Ovary (tissue), 3 donors: ENCODE data around the gene IGDCC3.

Experiments
- CTCF ChIP-seq, 3 donors: fragments of 450-650 bp in 2 of 3; fragments of 200-600 bp in 1 of 3; IDR thresholded peaks; one replicate each; pipeline versions ENCODE4 v1.5.1 to v1.8.0; 2016 to 2022; ENCODE audit warnings: antibody characterized with exemption in 3 of 3, mild to moderate bottlenecking in 1 of 3
- EP300 ChIP-seq: sonication (generic); formaldehyde crosslinking; IDR thresholded peaks from one replicate; pipeline ENCODE4 v1.6.1; 2017; ENCODE audit warnings: antibody characterized with exemption
- POLR2A ChIP-seq: fragments of 450-650 bp; IDR thresholded peaks from one replicate; pipeline ENCODE4 v1.6.1; 2017; ENCODE audit warnings: antibody characterized with exemption, mild to moderate bottlenecking, moderate library complexity
- donor health status: DM: no; HTN: no; CAD: no.

GRCh38 chr15:65406424-65407000, 28.7 kb upstream of the IGDCC3 start:
- TF ChIP-seq CTCF (IDR thresholded peaks at IDR 0.05): no peak
- no peak for TF ChIP-seq POLR2A
- no peak for TF ChIP-seq EP300
